Measurements from ENCODE around the gene GNA12.

DNA sequence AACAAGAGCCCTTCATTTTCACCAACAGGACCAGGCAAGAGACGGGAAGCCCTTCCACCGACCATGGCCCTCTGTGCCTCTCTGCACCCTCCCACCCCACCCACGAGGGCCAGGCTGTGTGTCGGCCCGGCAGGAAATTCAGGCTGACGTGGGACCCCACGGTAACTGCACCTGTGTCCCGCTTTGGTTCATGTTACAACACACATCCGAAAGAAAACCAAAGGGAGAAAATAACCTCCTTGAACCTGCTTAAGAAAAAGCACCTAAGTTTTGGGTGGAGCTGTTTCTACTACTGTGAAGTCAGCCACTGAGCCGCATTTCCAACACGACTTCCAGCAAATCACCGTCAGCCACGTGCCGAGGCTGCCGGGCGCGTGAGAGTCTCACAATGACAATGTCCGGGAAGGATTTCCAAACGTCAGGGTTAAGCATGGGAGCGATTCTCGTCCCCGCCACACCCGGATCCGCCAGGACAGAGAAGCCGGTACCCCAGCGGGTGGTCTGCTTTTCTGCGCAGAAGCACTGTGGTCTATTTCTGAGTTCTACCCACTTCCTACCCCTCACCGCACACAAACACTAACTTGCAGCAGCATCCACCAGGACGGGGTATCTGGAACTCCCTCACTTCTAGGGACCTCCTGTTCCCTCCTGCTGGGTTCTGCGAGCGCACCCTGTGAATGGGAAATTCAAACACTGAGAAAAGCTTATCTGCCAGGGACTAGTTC lies 119.5 kb downstream of the GNA12 start:
- TF ChIP-seq, protein P1, sequence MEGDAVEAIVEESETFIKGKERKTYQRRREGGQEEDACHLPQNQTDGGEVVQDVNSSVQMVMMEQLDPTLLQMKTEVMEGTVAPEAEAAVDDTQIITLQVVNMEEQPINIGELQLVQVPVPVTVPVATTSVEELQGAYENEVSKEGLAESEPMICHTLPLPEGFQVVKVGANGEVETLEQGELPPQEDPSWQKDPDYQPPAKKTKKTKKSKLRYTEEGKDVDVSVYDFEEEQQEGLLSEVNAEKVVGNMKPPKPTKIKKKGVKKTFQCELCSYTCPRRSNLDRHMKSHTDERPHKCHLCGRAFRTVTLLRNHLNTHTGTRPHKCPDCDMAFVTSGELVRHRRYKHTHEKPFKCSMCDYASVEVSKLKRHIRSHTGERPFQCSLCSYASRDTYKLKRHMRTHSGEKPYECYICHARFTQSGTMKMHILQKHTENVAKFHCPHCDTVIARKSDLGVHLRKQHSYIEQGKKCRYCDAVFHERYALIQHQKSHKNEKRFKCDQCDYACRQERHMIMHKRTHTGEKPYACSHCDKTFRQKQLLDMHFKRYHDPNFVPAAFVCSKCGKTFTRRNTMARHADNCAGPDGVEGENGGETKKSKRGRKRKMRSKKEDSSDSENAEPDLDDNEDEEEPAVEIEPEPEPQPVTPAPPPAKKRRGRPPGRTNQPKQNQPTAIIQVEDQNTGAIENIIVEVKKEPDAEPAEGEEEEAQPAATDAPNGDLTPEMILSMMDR (IDR thresholded peaks at IDR 0.05), result no peak
- TF ChIP-seq POLR2A (IDR thresholded peaks at IDR 0.05), result no peak
